Measurements from ENCODE around the gene TXNDC2.

The TXNDC2 gene

GRCh38 chr18:9918016-9918680 lies 32.4 kb downstream of the TXNDC2 start:
- Histone ChIP-seq H2AFZ (ENCODE audit: low read depth, low read length) (no peak overlapping the region), H3K27ac (ENCODE audit: low read length, poor library complexity, severe bottlenecking) (peak overlapping the region; percentile 51), H4K91ac (ENCODE audit: low read length) (no peak overlapping the region), H3K18ac (ENCODE audit: low read depth in 1 of 2, low read length in 2 of 2) (no peak overlapping the region), H3K4me2 (ENCODE audit: low read length, poor library complexity, severe bottlenecking) (no peak overlapping the region), H3K4me3 (ENCODE audit: insufficient read depth in 1 of 2, low read depth in 1 of 2, low read length in 2 of 2) (peak overlapping the region in 1 of 2 experiments; percentile 23), H3K9ac (ENCODE audit: low read length) (peak overlapping the region; percentile 6), H3K79me1 (replicated peaks; ENCODE audit: low read length, poor library complexity, severe bottlenecking) (no peaks in the 10 kb centered on the region), H3K27me3 (ENCODE audit: control insufficient read depth in 1 of 2, insufficient read depth in 1 of 2, low read length in 2 of 2) (no peaks in the 10 kb centered on the region), H2AK5ac (ENCODE audit: low read length, severe bottlenecking) (no peak overlapping the region), H3K9me3 (ENCODE audit: control insufficient read depth, low read length) (no peaks in the 10 kb centered on the region), H3K14ac (ENCODE audit: low read length in 2 of 2) (no peak overlapping the region), H2BK12ac (ENCODE audit: low read length in 2 of 2) (no peak overlapping the region), H3K36me3 (ENCODE audit: control insufficient read depth in 1 of 2, insufficient read depth in 2 of 2, low read depth in 1 of 2, low read length in 2 of 2) (peaks cover 0 to 4% of the 10 kb centered on the region in 2 experiments), H3K4me1 (ENCODE audit: control insufficient read depth, insufficient read depth, low read depth, low read length) (peaks cover 5% of the 10 kb centered on the region), H2BK15ac (ENCODE audit: low read depth, poor library complexity, severe bottlenecking) (no peak overlapping the region), H2BK5ac (ENCODE audit: low read depth, low read length, poor library complexity, severe bottlenecking) (no peak overlapping the region), H4K8ac (ENCODE audit: low read length) (no peak overlapping the region), H3K4ac (ENCODE audit: low read depth in 1 of 2, low read length in 2 of 2) (no peak overlapping the region), H2BK120ac (ENCODE audit: low read depth, low read length) (no peak overlapping the region), H3K23ac (ENCODE audit: low read length in 2 of 2) (no peak overlapping the region)
- DNase-seq: peak; percentile 49
- WGBS: 92% methylated on average over 2 of the region's 2 CpGs

GRCh38 chr18:9919564-9920232 lies 33.9 kb downstream of the TXNDC2 start:
- Histone ChIP-seq H3K9me3 (ENCODE audit: control insufficient read depth, low read length) (no peaks in the 10 kb centered on the region), H2AFZ (ENCODE audit: low read depth, low read length) (no peak overlapping the region), H2BK12ac (ENCODE audit: low read length in 2 of 2) (no peak overlapping the region), H3K14ac (ENCODE audit: low read length in 2 of 2) (no peak overlapping the region), H3K36me3 (ENCODE audit: control insufficient read depth in 1 of 2, insufficient read depth in 2 of 2, low read depth in 1 of 2, low read length in 2 of 2) (peaks cover 0 to 4% of the 10 kb centered on the region in 2 experiments), H3K27ac (ENCODE audit: low read length, poor library complexity, severe bottlenecking) (no peak overlapping the region), H3K4ac (ENCODE audit: low read depth in 1 of 2, low read length in 2 of 2) (no peak overlapping the region), H3K18ac (ENCODE audit: low read depth in 1 of 2, low read length in 2 of 2) (no peak overlapping the region), H3K4me2 (ENCODE audit: low read length, poor library complexity, severe bottlenecking) (no peak overlapping the region), H3K9ac (ENCODE audit: low read length) (no peak overlapping the region), H3K23ac (ENCODE audit: low read length in 2 of 2) (no peak overlapping the region), H4K91ac (ENCODE audit: low read length) (no peak overlapping the region), H4K8ac (ENCODE audit: low read length) (no peak overlapping the region), H2AK5ac (ENCODE audit: low read length, severe bottlenecking) (no peak overlapping the region), H2BK5ac (ENCODE audit: low read depth, low read length, poor library complexity, severe bottlenecking) (no peak overlapping the region), H3K4me1 (ENCODE audit: control insufficient read depth, insufficient read depth, low read depth, low read length) (peaks cover 5% of the 10 kb centered on the region), H3K4me3 (ENCODE audit: insufficient read depth in 1 of 2, low read depth in 1 of 2, low read length in 2 of 2) (no peak overlapping the region), H2BK120ac (ENCODE audit: low read depth, low read length) (no peak overlapping the region), H2BK15ac (ENCODE audit: low read depth, poor library complexity, severe bottlenecking) (no peak overlapping the region), H3K27me3 (ENCODE audit: control insufficient read depth in 1 of 2, insufficient read depth in 1 of 2, low read length in 2 of 2) (no peaks in the 10 kb centered on the region), H3K79me1 (replicated peaks; ENCODE audit: low read length, poor library complexity, severe bottlenecking) (no peaks in the 10 kb centered on the region)
- no peak for DNase-seq
- 92% methylated on average over 8 of the region's 8 CpGs for WGBS

GRCh38 chr18:9922592-9923311 lies 37.0 kb downstream of the TXNDC2 start:
- H3K4ac ChIP-seq (ENCODE audit: low read depth in 1 of 2, low read length in 2 of 2): no peak overlapping the region
- H4K91ac ChIP-seq (ENCODE audit: low read length): no peak overlapping the region
- no peak overlapping the region for H4K8ac ChIP-seq (ENCODE audit: low read length)
- no peak overlapping the region for H3K4me2 ChIP-seq (ENCODE audit: low read length, poor library complexity, severe bottlenecking)
- no peak overlapping the region for H3K23ac ChIP-seq (ENCODE audit: low read length in 2 of 2)
- no peak overlapping the region for H3K14ac ChIP-seq (ENCODE audit: low read length in 2 of 2)
- no peak overlapping the region for H2AK5ac ChIP-seq (ENCODE audit: low read length, severe bottlenecking)
- no peak overlapping the region for H3K4me3 ChIP-seq (ENCODE audit: insufficient read depth in 1 of 2, low read depth in 1 of 2, low read length in 2 of 2)
- H3K27me3 ChIP-seq (ENCODE audit: control insufficient read depth in 1 of 2, insufficient read depth in 1 of 2, low read length in 2 of 2): no peaks in the 10 kb centered on the region
- H3K79me1 ChIP-seq (replicated peaks; ENCODE audit: low read length, poor library complexity, severe bottlenecking): no peaks in the 10 kb centered on the region
- no peak overlapping the region for H3K18ac ChIP-seq (ENCODE audit: low read depth in 1 of 2, low read length in 2 of 2)
- no peak overlapping the region for H2BK5ac ChIP-seq (ENCODE audit: low read depth, low read length, poor library complexity, severe bottlenecking)
- no peak overlapping the region for H2BK120ac ChIP-seq (ENCODE audit: low read depth, low read length)
- H3K9ac ChIP-seq (ENCODE audit: low read length): no peak overlapping the region
- no peak for DNase-seq
- 97% methylated on average over 3 of the region's 4 CpGs for WGBS
- H3K4me1 ChIP-seq (ENCODE audit: control insufficient read depth, insufficient read depth, low read depth, low read length): peaks cover 3% of the 10 kb centered on the region
- H3K27ac ChIP-seq (ENCODE audit: low read length, poor library complexity, severe bottlenecking): no peak overlapping the region
- H2BK12ac ChIP-seq (ENCODE audit: low read length in 2 of 2): no peak overlapping the region
- no peak overlapping the region for H2BK15ac ChIP-seq (ENCODE audit: low read depth, poor library complexity, severe bottlenecking)
- peaks cover 0 to 4% of the 10 kb centered on the region in 2 experiments for H3K36me3 ChIP-seq (ENCODE audit: control insufficient read depth in 1 of 2, insufficient read depth in 2 of 2, low read depth in 1 of 2, low read length in 2 of 2)
- H2AFZ ChIP-seq (ENCODE audit: low read depth, low read length): no peak overlapping the region
- H3K9me3 ChIP-seq (ENCODE audit: control insufficient read depth, low read length): no peaks in the 10 kb centered on the region

GRCh38 chr18:9924371-9924943 lies 38.7 kb downstream of the TXNDC2 start:
- Histone ChIP-seq H3K79me1 (replicated peaks; ENCODE audit: low read length, poor library complexity, severe bottlenecking) (no peaks in the 10 kb centered on the region), H3K18ac (ENCODE audit: low read depth in 1 of 2, low read length in 2 of 2) (no peak overlapping the region), H3K4me1 (ENCODE audit: control insufficient read depth, insufficient read depth, low read depth, low read length) (no peaks in the 10 kb centered on the region), H3K27ac (ENCODE audit: low read length, poor library complexity, severe bottlenecking) (no peak overlapping the region), H3K23ac (ENCODE audit: low read length in 2 of 2) (no peak overlapping the region), H3K9me3 (ENCODE audit: control insufficient read depth, low read length) (no peaks in the 10 kb centered on the region), H3K4me3 (ENCODE audit: insufficient read depth in 1 of 2, low read depth in 1 of 2, low read length in 2 of 2) (no peak overlapping the region), H3K4ac (ENCODE audit: low read depth in 1 of 2, low read length in 2 of 2) (no peak overlapping the region), H2BK12ac (ENCODE audit: low read length in 2 of 2) (no peak overlapping the region), H3K9ac (ENCODE audit: low read length) (peak overlapping the region; percentile 62), H4K91ac (ENCODE audit: low read length) (no peak overlapping the region), H2BK120ac (ENCODE audit: low read depth, low read length) (no peak overlapping the region), H4K8ac (ENCODE audit: low read length) (no peak overlapping the region), H3K4me2 (ENCODE audit: low read length, poor library complexity, severe bottlenecking) (no peak overlapping the region), H3K36me3 (ENCODE audit: control insufficient read depth in 1 of 2, insufficient read depth in 2 of 2, low read depth in 1 of 2, low read length in 2 of 2) (peaks cover 0 to 4% of the 10 kb centered on the region in 2 experiments), H3K27me3 (ENCODE audit: control insufficient read depth in 1 of 2, insufficient read depth in 1 of 2, low read length in 2 of 2) (no peaks in the 10 kb centered on the region), H2AK5ac (ENCODE audit: low read length, severe bottlenecking) (no peak overlapping the region), H2AFZ (ENCODE audit: low read depth, low read length) (no peak overlapping the region), H2BK5ac (ENCODE audit: low read depth, low read length, poor library complexity, severe bottlenecking) (no peak overlapping the region), H3K14ac (ENCODE audit: low read length in 2 of 2) (no peak overlapping the region), H2BK15ac (ENCODE audit: low read depth, poor library complexity, severe bottlenecking) (no peak overlapping the region)
- 87% methylated on average over 3 of the region's 4 CpGs for WGBS
- DNase-seq: no peak

All from mesenchymal stem cell (in vitro differentiated cells and primary cell).